Type B pancreatic cell (in vitro differentiated cells): Measurements from ENCODE around the gene UBAC2. TPM values are rescaled to one million over a fixed set of nuclear protein-coding genes. Genes with fewer than 3 reads are reported as not detected.

Source experiments
- DNase-seq: peaks from one replicate; pipeline ENCODE4 v3.0.0; 2021; ENCODE audit warnings: mixed read lengths; ENCODE audit not compliant: unreplicated experiment; ENCODE audit errors: extremely low spot score
- H3K27ac Mint-ChIP-seq: 2 replicates; pipeline ENCODE4 v1.8.0; 2021; ENCODE audit warnings: mild to moderate bottlenecking, mixed read lengths
- H3K27me3 Mint-ChIP-seq: 2 replicates; pipeline ENCODE4 v1.8.0; 2021; ENCODE audit warnings: mixed read lengths
- H3K36me3 Mint-ChIP-seq: 2 replicates; pipeline ENCODE4 v1.8.0; 2021; ENCODE audit warnings: mixed read lengths
- H3K4me1 Mint-ChIP-seq: one replicate; pipeline ENCODE4 v1.8.0; 2021; ENCODE audit warnings: mixed read lengths; ENCODE audit not compliant: unreplicated experiment
- H3K4me3 Mint-ChIP-seq: 2 replicates; pipeline ENCODE4 v1.8.0; 2021; ENCODE audit warnings: mild to moderate bottlenecking, mixed read lengths
- H3K9me3 Mint-ChIP-seq: 2 replicates; pipeline ENCODE4 v1.8.0; 2021; ENCODE audit warnings: mixed read lengths
- total RNA-seq: library from RNA; stranded (reverse); gene quantifications from 2 replicates; pipeline ENCODE4 v1.2.1, GENCODE V29; 2021; ENCODE audit warnings: low replicate concordance
- TF ChIP-seq, protein P1 (sequence below): fragments of 200-600 bp; sonication (generic); conservative IDR thresholded peaks from 2 replicates; pipeline ENCODE4 v1.5.0; 2021; ENCODE audit warnings: antibody characterized with exemption, mild to moderate bottlenecking

The UBAC2 gene
- total RNA-seq, 1 donor from 2014 or later, result 66.0 TPM

DNA sequence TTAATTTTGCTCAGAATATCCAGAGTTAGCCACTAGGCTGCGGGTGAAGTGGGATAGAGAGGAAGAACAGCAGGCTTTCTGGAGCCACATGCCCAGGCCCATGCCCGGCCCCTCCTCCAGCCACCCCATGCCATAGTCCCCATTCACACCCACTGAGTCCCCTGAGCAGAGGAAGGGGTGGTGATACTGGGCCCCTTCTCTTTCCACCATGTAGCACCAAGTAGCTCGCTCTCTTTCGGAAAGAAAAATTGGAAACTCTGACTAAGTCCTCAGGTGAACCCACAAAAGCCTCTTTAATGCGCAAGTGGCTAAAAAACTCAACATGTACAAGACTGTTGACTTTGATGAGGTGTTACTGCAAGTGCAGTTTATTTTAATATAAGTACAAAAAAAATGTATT lies 183.3 kb downstream of the UBAC2 start:
- no peaks in the 10 kb centered on the region for H3K27me3 Mint-ChIP-seq
- no peak overlapping the region for H3K27ac Mint-ChIP-seq
- peaks cover 12% of the 10 kb centered on the region for H3K4me1 Mint-ChIP-seq
- TF ChIP-seq, protein P1, sequence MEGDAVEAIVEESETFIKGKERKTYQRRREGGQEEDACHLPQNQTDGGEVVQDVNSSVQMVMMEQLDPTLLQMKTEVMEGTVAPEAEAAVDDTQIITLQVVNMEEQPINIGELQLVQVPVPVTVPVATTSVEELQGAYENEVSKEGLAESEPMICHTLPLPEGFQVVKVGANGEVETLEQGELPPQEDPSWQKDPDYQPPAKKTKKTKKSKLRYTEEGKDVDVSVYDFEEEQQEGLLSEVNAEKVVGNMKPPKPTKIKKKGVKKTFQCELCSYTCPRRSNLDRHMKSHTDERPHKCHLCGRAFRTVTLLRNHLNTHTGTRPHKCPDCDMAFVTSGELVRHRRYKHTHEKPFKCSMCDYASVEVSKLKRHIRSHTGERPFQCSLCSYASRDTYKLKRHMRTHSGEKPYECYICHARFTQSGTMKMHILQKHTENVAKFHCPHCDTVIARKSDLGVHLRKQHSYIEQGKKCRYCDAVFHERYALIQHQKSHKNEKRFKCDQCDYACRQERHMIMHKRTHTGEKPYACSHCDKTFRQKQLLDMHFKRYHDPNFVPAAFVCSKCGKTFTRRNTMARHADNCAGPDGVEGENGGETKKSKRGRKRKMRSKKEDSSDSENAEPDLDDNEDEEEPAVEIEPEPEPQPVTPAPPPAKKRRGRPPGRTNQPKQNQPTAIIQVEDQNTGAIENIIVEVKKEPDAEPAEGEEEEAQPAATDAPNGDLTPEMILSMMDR, result no peak
- no peak for DNase-seq
- H3K36me3 Mint-ChIP-seq, result peaks cover 13% of the 10 kb centered on the region
- no peaks in the 10 kb centered on the region for H3K9me3 Mint-ChIP-seq
- no peak overlapping the region for H3K4me3 Mint-ChIP-seq

DNA sequence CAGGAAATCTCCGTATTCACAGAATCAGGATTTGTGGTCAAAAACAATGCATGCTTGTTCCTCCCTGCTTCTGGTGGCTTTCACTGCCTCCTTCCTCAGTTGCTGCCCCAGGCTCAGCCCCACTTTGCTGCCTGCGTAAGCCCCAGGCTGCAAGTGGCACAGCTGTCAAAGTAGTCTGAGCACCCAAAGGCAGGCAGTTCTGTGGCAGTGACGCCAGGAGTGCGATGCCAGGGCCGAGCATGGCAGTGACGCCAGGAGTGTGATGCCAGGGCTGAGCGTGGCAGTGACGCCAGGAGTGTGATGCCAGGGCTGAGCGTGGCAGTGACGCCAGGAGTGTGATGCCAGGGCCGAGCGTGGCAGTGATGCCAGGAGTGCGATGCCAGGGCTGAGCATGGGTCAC lies 183.8 kb downstream of the UBAC2 start:
- TF ChIP-seq, protein P1, result no peak
- Mint-ChIP-seq H3K27me3 (no peaks in the 10 kb centered on the region), H3K4me3 (no peak overlapping the region), H3K9me3 (no peaks in the 10 kb centered on the region), H3K36me3 (peaks cover 11% of the 10 kb centered on the region), H3K27ac (no peak overlapping the region), H3K4me1 (peaks cover 12% of the 10 kb centered on the region)
- DNase-seq, result no peak

DNA sequence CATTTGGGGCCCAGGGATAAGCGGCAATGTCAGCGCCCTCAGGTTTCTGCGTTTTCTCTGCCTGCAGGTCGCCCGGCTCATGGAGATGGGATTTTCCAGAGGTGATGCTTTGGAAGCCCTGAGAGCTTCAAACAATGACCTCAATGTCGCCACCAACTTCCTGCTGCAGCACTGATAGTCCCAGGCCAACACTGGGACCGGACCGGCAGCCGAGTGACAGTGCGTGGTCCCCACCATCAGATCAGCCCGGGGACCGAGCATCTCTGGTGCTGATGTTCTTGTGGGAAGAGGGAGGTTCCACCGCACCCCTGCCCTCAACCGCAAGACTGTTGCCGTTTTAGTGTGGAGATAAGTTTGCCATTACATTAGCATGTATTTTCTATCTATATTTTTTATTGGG lies 184.5 kb downstream of the UBAC2 start:
- Mint-ChIP-seq H3K27ac (no peak overlapping the region), H3K4me1 (peaks cover 12% of the 10 kb centered on the region), H3K27me3 (no peaks in the 10 kb centered on the region), H3K4me3 (no peak overlapping the region), H3K36me3 (peaks cover 7% of the 10 kb centered on the region), H3K9me3 (no peaks in the 10 kb centered on the region)
- no peak for DNase-seq
- TF ChIP-seq, protein P1, result no peak

DNA sequence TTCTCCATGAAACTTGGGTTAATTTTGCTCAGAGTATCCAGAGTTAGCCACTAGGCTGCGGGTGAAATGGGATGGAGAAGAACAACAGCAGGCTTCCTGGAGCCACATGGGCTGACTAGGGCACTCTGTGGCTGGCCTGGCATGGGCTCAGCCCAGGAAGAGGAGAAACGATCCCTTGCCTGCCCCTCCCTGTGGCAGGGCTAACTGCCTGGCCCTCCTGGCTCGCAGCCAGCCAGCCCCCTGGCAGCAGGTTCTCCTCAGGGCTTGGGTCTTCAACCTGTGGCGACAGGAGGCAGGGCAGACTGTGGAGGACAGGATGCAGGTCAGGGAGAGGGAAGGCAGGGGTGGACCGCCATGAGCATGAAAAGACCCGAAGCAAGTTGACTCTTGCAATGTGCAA lies 185.3 kb downstream of the UBAC2 start:
- H3K27me3 Mint-ChIP-seq, result no peaks in the 10 kb centered on the region
- H3K4me1 Mint-ChIP-seq, result peaks cover 12% of the 10 kb centered on the region
- no peak overlapping the region for H3K27ac Mint-ChIP-seq
- DNase-seq, result no peak
- H3K36me3 Mint-ChIP-seq, result peaks cover 7% of the 10 kb centered on the region
- H3K4me3 Mint-ChIP-seq, result no peak overlapping the region
- TF ChIP-seq, protein P1, result no peak
- no peaks in the 10 kb centered on the region for H3K9me3 Mint-ChIP-seq

DNA sequence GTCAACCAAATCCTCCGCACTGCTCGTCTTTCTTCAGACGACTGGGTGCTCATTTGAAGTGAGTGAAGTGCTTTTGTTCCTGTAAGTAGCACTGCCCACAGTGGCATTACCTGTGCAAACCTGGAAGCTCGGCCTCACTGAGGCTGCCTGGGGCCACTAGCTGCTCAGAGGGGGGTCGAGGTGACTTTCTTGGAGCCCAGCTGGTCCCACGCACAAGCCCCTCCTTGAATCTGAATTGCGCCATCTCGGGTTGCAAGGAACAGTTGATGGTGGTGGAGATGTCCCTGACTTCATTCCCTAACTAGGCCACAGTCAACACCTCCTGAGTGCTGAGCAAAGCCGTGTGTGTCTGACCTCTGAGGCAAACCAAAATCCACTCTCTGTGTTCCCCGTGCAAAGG lies 185.8 kb downstream of the UBAC2 start:
- H3K9me3 Mint-ChIP-seq, result no peaks in the 10 kb centered on the region
- no peaks in the 10 kb centered on the region for H3K27me3 Mint-ChIP-seq
- H3K27ac Mint-ChIP-seq, result no peak overlapping the region
- DNase-seq, result peak; percentile 48
- no peak overlapping the region for H3K4me3 Mint-ChIP-seq
- peaks cover 7% of the 10 kb centered on the region for H3K36me3 Mint-ChIP-seq
- peaks cover 12% of the 10 kb centered on the region for H3K4me1 Mint-ChIP-seq
- TF ChIP-seq, protein P1, result no peak
